MCF 10A (cell line): ENCODE data around the gene FOXP3. TPM values are rescaled to one million over a fixed set of nuclear protein-coding genes. Genes with fewer than 3 reads are reported as not detected.

ENCODE experiments used
- BruUV-seq: library from RNA; stranded (reverse); fragments of 400-500 nt; replicated peaks from 2 replicates; lab custom pipeline; 2021; lab: Mats Ljungman, UMichigan
- CTCF ChIA-PET: fragments of 300-600 bp; sonication (Branson Sonifier 250); formaldehyde crosslinking; extraction: SDS; loops from one replicate; lab custom pipeline; 2021; ENCODE audit warnings: antibody characterized with exemption, inconsistent platforms; lab: Yijun Ruan, JAX
- POLR2A ChIA-PET: fragments of 300-600, 350-650 bp; sonication (Branson Sonifier 250); formaldehyde crosslinking; extraction: SDS; loops from one replicate; lab custom pipeline; 2020; ENCODE audit warnings: antibody characterized with exemption, inconsistent platforms; lab: Yijun Ruan, JAX
- DNase-seq: peaks from one replicate; pipeline ENCODE4 v3.0.0-alpha.2; 2018; ENCODE audit not compliant: unreplicated experiment
- H3K27ac Mint-ChIP-seq: one replicate; pipeline ENCODE4 v1.8.0; 2022; ENCODE audit warnings: mild to moderate bottlenecking, low read depth, mixed read lengths; ENCODE audit not compliant: unreplicated experiment
- H3K27me3 Mint-ChIP-seq: one replicate; pipeline ENCODE4 v1.8.0; 2022; ENCODE audit warnings: mixed read lengths; ENCODE audit not compliant: insufficient read depth, unreplicated experiment
- H3K36me3 Mint-ChIP-seq: one replicate; pipeline ENCODE4 v1.8.0; 2022; ENCODE audit warnings: mild to moderate bottlenecking, moderate library complexity, mixed read lengths; ENCODE audit not compliant: insufficient read depth, unreplicated experiment
- H3K4me1 Mint-ChIP-seq: one replicate; pipeline ENCODE4 v1.8.0; 2022; ENCODE audit warnings: mixed read lengths; ENCODE audit not compliant: insufficient read depth, unreplicated experiment
- H3K4me3 Mint-ChIP-seq: one replicate; pipeline ENCODE4 v1.8.0; 2022; ENCODE audit warnings: mild to moderate bottlenecking, moderate library complexity, mixed read lengths; ENCODE audit not compliant: unreplicated experiment
- H3K9me3 Mint-ChIP-seq: one replicate; pipeline ENCODE4 v1.8.0; 2022; ENCODE audit warnings: mixed read lengths; ENCODE audit not compliant: unreplicated experiment
- intact Hi-C: fragments of 100-400 bp; cut with micrococcal nuclease; formaldehyde crosslinking; loops from 2 replicates; pipeline ENCODE4 v1.14.1; 2022
- total RNA-seq: library from RNA; stranded (reverse); gene quantifications from 2 replicates; pipeline ENCODE4 v1.2.3, GENCODE V29; 2022
- TF ChIP-seq, protein P1 (sequence below): fragments of 200-600 bp; IDR thresholded peaks from one replicate; pipeline ENCODE4 v1.8.0; 2022; ENCODE audit warnings: antibody characterized with exemption, mild to moderate bottlenecking; ENCODE audit not compliant: unreplicated experiment

Gene FOXP3
- total RNA-seq, 1 experiment from 2014 or later = 0.26 TPM

- peaks cover 4% of the 10 kb centered on the region for H3K9me3 Mint-ChIP-seq
- peaks cover 6% of the 10 kb centered on the region for H3K4me1 Mint-ChIP-seq
- intact Hi-C loops = no loop called here
Measured at GRCh38 chrX:49232525-49232924, 32.0 kb downstream of the FOXP3 start.

DNA sequence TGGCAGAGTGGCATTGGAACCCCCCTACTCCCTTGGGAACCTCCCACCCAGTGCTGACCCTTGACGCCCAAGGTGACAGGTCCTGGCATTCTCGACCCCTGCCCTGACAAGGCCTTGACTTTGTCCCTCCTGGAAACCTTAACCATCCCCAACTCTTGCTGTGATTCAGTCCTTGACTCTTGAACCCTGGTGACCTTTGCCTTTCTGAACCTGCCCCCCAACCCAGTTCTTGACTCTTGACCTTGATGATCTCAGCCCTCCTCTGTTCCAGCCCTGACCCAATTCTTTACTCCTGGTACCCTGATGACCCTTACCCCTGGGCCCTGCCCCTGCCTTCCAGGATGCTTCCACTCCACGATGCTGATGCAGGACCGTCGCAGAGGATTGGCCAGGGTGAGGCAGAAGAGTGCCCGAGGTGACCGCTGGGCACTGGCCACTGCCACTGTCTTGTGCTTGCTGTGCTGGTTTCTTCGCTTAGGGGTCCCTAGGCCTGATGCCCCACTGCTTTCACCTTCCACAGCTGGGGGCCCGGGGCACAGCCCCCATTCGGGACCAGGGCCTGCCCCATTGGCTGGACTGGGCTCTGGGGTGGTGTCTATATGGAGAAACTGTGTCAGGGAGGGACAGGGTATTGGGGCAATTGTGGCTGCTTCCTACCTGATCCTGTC is 33.0 kb downstream of the FOXP3 start:
- BruUV-seq = no TSS peak
- H3K36me3 Mint-ChIP-seq = no peaks in the 10 kb centered on the region
- no peaks in the 10 kb centered on the region for H3K27me3 Mint-ChIP-seq
- POLR2A ChIA-PET = interaction anchor here (0.6 kb wide), 1 partner anchor 41 kb away, joined by 3 read pairs; no protein-coding TSS in a partner anchor
- H3K27ac Mint-ChIP-seq = no peak overlapping the region
- peaks cover 8% of the 10 kb centered on the region for H3K9me3 Mint-ChIP-seq
- no peaks in the 10 kb centered on the region for H3K4me1 Mint-ChIP-seq
- H3K4me3 Mint-ChIP-seq = no peak overlapping the region
- CTCF ChIA-PET = no interaction called here
- TF ChIP-seq, protein P1, sequence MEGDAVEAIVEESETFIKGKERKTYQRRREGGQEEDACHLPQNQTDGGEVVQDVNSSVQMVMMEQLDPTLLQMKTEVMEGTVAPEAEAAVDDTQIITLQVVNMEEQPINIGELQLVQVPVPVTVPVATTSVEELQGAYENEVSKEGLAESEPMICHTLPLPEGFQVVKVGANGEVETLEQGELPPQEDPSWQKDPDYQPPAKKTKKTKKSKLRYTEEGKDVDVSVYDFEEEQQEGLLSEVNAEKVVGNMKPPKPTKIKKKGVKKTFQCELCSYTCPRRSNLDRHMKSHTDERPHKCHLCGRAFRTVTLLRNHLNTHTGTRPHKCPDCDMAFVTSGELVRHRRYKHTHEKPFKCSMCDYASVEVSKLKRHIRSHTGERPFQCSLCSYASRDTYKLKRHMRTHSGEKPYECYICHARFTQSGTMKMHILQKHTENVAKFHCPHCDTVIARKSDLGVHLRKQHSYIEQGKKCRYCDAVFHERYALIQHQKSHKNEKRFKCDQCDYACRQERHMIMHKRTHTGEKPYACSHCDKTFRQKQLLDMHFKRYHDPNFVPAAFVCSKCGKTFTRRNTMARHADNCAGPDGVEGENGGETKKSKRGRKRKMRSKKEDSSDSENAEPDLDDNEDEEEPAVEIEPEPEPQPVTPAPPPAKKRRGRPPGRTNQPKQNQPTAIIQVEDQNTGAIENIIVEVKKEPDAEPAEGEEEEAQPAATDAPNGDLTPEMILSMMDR = no peak
- intact Hi-C loops = no loop called here
- DNase-seq = no peak

More at GRCh38 chrX:49232525-49232924, 32.0 kb downstream of the FOXP3 start:
- CTCF ChIA-PET = interaction anchor here (0.7 kb wide), 2 partner anchors 11 to 564 kb away, joined by 3 to 5 read pairs; no protein-coding TSS in a partner anchor
- Mint-ChIP-seq H3K27me3 (no peaks in the 10 kb centered on the region), H3K27ac (no peak overlapping the region), H3K36me3 (no peaks in the 10 kb centered on the region), H3K4me3 (no peak overlapping the region)
- TF ChIP-seq, protein P1 = no peak
- no TSS peak for BruUV-seq
- DNase-seq = no peak
- POLR2A ChIA-PET = interaction anchor here (0.6 kb wide), 1 partner anchor 42 kb away, joined by 3 read pairs; no protein-coding TSS in a partner anchor

DNA sequence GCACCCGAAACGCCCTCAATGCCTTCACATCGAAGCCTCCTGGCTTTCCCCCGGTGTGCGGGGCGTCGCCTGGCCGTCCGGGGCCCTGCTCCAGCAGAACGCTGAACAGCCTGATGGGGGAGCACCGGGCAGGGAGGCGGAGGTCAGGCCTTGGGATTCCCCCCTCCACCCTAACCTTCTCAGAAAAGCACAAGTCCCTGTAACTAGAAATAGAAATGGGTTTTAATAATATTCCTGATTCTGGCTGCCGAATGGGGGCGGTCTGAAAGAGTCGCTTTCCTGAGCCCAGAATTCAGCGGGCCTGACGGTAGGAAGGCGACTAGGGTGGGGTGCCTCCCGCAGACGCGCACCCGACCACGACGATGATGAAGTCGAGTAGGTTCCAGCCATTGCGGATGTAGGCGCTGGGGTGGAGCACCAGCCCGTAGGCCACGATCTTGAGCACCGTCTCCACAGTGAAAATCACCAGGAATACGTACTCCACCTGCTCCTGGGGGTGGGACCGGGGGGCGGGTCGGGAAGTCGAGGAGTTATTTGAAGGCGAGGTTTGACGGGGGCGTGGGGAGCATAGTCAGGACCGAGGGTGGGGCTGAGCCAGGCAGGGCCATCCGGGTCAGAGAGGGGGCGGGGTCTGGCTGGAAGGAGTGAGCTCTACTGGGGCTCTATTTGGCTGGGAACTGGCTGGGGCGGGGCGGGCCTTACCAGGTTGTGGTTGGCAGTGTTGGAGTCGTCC is 33.8 kb downstream of the FOXP3 start:
- Mint-ChIP-seq H3K27ac (no peak overlapping the region), H3K27me3 (no peaks in the 10 kb centered on the region), H3K4me3 (no peak overlapping the region), H3K36me3 (no peaks in the 10 kb centered on the region), H3K9me3 (peaks cover 8% of the 10 kb centered on the region), H3K4me1 (no peaks in the 10 kb centered on the region)
- intact Hi-C loops = no loop called here
- no TSS peak for BruUV-seq
- CTCF ChIA-PET = no interaction called here
- DNase-seq = no peak
- TF ChIP-seq, protein P1 = no peak
- POLR2A ChIA-PET = no interaction called here

DNA sequence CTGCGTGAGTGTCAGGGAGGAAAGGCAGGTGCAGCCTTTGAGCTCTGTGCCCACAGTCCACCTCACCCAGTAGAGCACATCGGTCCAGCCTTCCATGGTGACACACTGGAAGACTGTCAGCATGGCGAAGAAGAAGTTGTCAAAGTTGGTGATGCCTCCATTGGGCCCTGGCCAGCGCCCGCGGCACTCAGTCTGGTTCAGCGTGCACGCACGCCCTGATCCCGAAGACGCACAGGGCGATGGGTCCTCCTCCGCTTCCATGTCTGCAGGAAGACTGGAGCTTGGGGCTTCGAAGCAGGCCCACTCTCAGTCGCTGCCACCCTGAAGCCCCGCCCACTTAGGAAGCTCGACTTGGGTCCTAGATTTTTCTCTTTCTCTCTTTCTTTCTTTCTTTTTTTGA is 36.3 kb downstream of the FOXP3 start:
- H3K4me1 Mint-ChIP-seq = no peaks in the 10 kb centered on the region
- intact Hi-C loops = no loop called here
- DNase-seq = no peak
- H3K36me3 Mint-ChIP-seq = no peaks in the 10 kb centered on the region
- ChIA-PET CTCF (interaction anchor here (1.2 kb wide), 1 partner anchor 19 kb away, joined by 4 read pairs; no protein-coding TSS in a partner anchor), POLR2A (no interaction called here)
- no peak overlapping the region for H3K4me3 Mint-ChIP-seq
- no TSS peak for BruUV-seq
- H3K27me3 Mint-ChIP-seq = no peaks in the 10 kb centered on the region
- H3K9me3 Mint-ChIP-seq = peaks cover 8% of the 10 kb centered on the region
- H3K27ac Mint-ChIP-seq = no peak overlapping the region
- TF ChIP-seq, protein P1 = no peak
